ENCODE data around the gene SLC45A3. TPM values are rescaled to one million over a fixed set of nuclear protein-coding genes. Genes with fewer than 3 reads are reported as not detected.

The SLC45A3 gene
- total RNA-seq, 1 experiment from 2014 or later, result 4.3 TPM

- DNase-seq (ENCODE audit: low spot score), result no peak
Observed at GRCh38 chr1:205701420-205701819, 21.1 kb upstream of the SLC45A3 start.

- DNase-seq (ENCODE audit: low spot score), result no peak
Observed at GRCh38 chr1:205700865-205701401, 20.6 kb upstream of the SLC45A3 start.

GRCh38 chr1:205699416-205699815, 19.1 kb upstream of the SLC45A3 start:
- no peak for DNase-seq (ENCODE audit: low spot score)

GRCh38 chr1:205698921-205699320, 18.6 kb upstream of the SLC45A3 start:
- no peak for DNase-seq (ENCODE audit: low spot score)

- DNase-seq (ENCODE audit: low spot score), result no peak
Observed at GRCh38 chr1:205693421-205693991, 13.2 kb upstream of the SLC45A3 start.

GRCh38 chr1:205692423-205692822, 12.1 kb upstream of the SLC45A3 start:
- no peak for DNase-seq (ENCODE audit: low spot score)

- no peak for DNase-seq (ENCODE audit: low spot score)
Observed at GRCh38 chr1:205690122-205690756, 9.9 kb upstream of the SLC45A3 start.

- no peak for DNase-seq (ENCODE audit: low spot score)
Observed at GRCh38 chr1:205689479-205689878, 9.2 kb upstream of the SLC45A3 start.

- no peak for DNase-seq (ENCODE audit: low spot score)
Observed at GRCh38 chr1:205688171-205689080, 8.1 kb upstream of the SLC45A3 start.

GRCh38 chr1:205687242-205687641, 6.9 kb upstream of the SLC45A3 start:
- no peak for DNase-seq (ENCODE audit: low spot score)

GRCh38 chr1:205681364-205681763, 1.1 kb upstream of the SLC45A3 start:
- no peak for DNase-seq (ENCODE audit: low spot score)

- no peak for DNase-seq (ENCODE audit: low spot score)
Observed at GRCh38 chr1:205678286-205679111, 1.8 kb downstream of the SLC45A3 start.

GRCh38 chr1:205677167-205677566, 3.1 kb downstream of the SLC45A3 start:
- no peak for DNase-seq (ENCODE audit: low spot score)

GRCh38 chr1:205676597-205676996, 3.7 kb downstream of the SLC45A3 start:
- DNase-seq (ENCODE audit: low spot score), result no peak

GRCh38 chr1:205676002-205676401, 4.3 kb downstream of the SLC45A3 start:
- DNase-seq (ENCODE audit: low spot score), result no peak

GRCh38 chr1:205675247-205675646, 5.1 kb downstream of the SLC45A3 start:
- no peak for DNase-seq (ENCODE audit: low spot score)

GRCh38 chr1:205672970-205673369, 7.3 kb downstream of the SLC45A3 start:
- DNase-seq (ENCODE audit: low spot score), result no peak

- no peak for DNase-seq (ENCODE audit: low spot score)
Observed at GRCh38 chr1:205672395-205672889, 7.9 kb downstream of the SLC45A3 start.

- DNase-seq (ENCODE audit: low spot score), result no peak
Observed at GRCh38 chr1:205670611-205671430, 9.5 kb downstream of the SLC45A3 start.

GRCh38 chr1:205670150-205670446, 10.2 kb downstream of the SLC45A3 start:
- DNase-seq (ENCODE audit: low spot score), result no peak

All from H4 (cell line).